Myocyte (in vitro differentiated cells): ENCODE measurements around the gene B3GNT5. TPM values are rescaled to one million over a fixed set of nuclear protein-coding genes. Genes with fewer than 3 reads are reported as not detected.
A peak's percentile ranks its signal among the peaks of the same experiment; 100 is the strongest.

Experiments used
- DNase-seq: peaks from one replicate; pipeline ENCODE4 v3.0.0-alpha.2; 2012; ENCODE audit warnings: low read depth
- total RNA-seq: library from RNA; depleted of rRNA; stranded (reverse); fragments of >200 nt; gene quantifications from 2 replicates; pipeline ENCODE4 v1.2.3, GENCODE V29; 2014

Gene B3GNT5
- total RNA-seq, 1 donor from 2014 or later = 8.3 TPM

DNA sequence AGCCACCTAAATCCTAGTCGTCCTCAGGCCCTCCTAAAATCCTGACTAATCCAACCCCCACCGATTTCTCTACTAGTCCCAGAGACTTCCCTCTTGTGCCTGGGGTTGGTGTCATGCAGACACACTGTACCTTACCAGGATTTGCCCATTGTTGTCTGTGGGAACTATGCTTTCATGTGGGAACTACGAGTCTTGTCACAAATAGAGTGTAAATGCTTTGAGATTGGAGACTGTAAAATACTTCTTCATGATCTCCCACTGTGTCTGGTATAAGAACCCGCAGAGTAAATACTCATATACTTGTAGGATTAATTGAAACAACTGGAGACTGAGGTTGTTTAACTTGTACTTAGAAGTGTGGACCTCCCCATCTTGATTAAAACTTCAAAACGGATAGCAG, 11.2 kb downstream of the B3GNT5 start:
- DNase-seq = no peak

DNA sequence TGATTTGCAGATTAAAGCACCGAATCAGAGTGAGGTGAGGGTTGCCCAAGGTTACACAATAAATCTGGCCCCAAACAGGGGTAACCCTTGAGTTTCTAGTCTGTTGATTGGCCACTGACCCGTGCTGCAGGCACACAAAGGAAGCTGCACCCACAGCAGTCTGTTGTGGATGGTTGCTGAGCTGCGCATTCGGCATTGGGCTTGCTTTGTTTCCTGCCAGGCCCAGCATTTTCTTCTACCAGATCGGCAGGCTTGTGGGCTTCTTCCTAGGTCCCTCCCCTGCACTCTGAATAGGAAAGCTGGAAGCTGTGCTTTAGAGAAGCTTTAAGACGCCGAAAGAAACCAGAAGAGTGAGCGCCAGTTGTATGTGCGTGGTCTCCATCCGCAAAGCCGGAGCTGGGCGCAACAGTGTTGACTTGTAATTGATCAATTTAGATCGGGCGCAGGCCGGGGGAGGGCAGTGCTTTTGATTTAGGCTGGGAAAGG, 12.1 kb downstream of the B3GNT5 start:
- peak; percentile 85 for DNase-seq

DNA sequence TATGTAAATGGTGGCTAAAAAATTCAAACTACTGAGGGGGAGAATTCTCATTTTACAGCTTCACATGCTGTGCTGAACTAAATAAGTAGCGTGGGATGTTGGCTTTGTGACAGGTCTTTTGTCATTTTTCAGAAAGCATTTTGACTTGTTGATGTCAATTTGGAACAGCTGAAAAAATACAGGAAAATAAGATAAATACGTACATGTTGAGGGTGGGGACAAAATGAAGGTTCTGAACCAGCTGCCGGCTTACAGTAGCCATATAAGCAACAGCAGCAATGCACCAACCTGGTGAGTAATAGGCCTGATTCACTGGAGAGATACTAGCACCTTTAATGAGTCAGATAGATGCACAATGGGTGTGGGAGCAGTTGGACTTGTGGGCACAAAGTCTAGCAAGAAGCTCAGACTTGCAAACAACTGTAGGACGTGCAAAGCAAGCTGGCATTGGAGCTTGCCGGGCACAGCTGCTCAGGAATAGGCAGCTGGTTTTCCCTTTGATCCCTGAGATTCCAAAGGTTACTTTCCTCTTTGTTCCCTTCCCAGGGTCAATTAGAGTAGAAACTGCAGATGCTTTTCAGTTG, 12.9 kb downstream of the B3GNT5 start:
- DNase-seq = peak; percentile 97

DNA sequence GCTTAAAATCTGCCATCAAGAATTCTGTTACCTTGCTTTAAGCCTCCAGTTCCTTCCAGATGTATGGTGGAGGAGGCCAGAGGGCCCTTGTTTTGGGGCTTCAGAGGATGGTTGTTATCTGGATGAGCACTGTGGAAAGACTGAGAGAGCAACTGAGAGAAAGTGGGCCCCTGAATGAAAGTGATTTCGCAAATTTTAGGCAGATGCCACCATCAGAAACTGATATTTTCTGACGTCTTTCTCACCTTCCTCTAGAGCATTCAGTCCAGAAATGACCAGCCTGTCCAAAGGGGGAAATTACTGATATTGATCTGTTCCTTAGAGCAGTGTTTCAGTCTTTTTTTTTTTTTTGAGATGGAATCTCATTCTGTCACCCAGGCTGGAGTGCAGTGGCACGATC, 13.4 kb downstream of the B3GNT5 start:
- DNase-seq = no peak

DNA sequence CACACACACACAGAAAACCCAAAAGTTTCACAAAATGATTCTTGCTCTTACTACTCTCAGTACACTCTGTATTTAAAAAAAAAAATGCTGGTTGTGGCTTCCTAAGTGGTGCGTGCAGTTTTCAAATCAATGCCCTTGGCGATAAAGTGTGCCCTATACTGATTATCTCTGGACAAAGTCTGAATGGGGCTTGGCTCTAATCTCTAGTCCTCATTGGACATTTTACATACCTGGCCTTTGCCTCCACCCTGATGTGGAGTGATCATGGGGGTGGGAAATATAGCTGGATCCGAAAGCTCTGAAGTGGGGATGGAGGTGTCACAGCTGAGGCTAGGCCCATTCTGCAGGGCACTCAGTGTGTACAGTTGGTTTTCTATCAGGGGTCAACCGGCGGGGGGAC, 14.1 kb downstream of the B3GNT5 start:
- DNase-seq = no peak

DNA sequence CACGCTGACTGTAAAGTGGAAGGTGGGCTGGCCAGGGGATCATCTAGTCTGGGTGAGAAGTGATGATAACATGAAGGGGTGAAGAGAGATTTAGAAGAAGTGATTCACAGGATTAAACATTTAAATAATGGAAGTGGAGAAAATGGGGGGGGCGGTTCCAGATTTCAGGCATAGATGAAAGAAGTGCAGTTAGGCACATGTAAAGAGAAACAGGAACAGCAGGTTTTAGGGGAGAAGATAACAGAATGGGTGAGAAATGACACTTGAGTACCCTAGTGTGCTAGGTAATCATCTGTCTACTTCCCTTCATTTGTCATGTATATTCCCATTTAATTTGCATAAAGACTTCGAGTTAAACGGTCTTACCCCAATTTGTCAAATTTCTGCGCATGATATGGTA, 15.3 kb downstream of the B3GNT5 start:
- DNase-seq = no peak

DNA sequence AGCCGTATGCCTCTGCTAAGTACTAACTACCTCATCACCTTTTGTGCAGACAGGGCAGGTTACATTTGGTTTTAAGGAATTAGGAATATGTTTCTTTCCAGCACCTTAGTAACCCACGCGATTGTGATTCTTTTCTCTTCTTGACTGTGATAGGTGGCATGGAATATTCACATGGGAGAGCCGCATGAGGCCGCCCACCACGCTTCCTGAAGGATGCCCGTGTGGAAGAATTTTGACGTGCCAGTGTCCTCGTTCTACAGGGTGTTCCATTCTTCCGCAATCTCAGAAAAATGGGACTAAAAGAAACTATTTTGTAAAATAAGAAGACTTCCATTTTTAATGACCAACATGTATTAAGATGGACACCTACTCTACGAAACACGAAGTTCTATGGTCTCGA, 16.3 kb downstream of the B3GNT5 start:
- no peak for DNase-seq

DNA sequence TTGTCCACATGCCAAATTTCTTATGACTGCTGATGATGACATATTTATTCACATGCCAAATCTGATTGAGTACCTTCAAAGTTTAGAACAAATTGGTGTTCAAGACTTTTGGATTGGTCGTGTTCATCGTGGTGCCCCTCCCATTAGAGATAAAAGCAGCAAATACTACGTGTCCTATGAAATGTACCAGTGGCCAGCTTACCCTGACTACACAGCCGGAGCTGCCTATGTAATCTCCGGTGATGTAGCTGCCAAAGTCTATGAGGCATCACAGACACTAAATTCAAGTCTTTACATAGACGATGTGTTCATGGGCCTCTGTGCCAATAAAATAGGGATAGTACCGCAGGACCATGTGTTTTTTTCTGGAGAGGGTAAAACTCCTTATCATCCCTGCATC, 17.3 kb downstream of the B3GNT5 start:
- DNase-seq = no peak

DNA sequence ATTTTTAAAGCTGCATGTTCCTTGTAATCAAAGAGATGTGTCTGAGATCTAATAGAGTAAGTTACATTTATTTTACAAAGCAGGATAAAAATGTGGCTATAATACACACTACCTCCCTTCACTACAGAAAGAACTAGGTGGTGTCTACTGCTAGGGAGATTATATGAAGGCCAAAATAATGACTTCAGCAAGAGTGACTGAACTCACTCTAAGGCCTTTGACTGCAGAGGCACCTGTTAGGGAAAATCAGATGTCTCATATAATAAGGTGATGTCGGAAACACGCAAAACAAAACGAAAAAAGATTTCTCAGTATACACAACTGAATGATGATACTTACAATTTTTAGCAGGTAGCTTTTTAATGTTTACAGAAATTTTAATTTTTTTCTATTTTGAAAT, 19.1 kb downstream of the B3GNT5 start:
- peak; percentile 59 for DNase-seq

DNA sequence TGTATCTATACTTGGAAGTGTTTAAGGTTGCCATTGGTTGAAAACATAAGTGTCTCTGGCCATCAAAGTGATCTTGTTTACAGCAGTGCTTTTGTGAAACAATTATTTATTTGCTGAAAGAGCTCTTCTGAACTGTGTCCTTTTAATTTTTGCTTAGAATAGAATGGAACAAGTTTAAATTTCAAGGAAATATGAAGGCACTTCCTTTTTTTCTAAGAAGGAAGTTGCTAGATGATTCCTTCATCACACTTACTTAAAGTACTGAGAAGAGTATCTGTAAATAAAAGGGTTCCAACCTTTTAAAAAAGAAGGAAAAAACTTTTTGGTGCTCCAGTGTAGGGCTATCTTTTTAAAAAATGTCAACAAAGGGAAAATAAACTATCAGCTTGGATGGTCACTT, 19.7 kb downstream of the B3GNT5 start:
- no peak for DNase-seq

DNA sequence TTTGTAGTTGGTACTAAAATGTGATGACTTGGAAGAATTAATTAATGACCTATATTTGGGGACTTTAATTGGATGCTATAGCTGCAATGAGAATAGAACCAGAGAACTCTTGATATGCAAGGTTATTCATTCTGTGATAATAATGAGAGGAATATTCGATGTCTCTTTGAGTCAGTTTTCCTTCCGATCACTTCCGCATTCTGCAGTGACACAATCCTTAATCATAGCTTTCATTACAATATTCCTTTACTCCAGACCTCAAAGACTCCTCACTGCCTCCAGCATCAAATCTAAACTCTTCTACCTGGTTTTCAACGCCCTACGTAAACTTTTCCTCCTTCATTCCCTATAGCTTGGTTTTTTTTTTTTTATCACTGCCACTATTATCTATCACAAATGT, 21.6 kb downstream of the B3GNT5 start:
- no peak for DNase-seq

DNA sequence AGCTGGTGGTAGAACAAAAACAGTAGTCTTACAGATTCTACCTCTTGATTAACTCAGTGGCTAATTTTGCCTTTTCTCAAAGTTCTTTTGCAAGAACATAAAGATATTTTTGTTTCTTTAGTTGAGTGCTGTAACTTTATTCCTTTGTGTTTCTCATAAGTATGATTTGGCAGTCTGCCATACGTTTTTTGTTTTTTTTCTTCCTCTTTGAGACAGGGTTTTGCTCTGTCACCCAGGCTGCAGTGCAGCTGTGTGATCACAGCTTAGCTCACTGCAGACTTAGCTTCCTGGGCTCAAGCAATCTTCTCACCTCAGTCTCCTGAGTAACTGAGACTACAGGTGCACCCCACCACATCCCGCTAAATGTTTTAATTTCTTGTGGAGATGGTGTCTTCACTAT, 22.4 kb downstream of the B3GNT5 start:
- peak; percentile 80 for DNase-seq

DNA sequence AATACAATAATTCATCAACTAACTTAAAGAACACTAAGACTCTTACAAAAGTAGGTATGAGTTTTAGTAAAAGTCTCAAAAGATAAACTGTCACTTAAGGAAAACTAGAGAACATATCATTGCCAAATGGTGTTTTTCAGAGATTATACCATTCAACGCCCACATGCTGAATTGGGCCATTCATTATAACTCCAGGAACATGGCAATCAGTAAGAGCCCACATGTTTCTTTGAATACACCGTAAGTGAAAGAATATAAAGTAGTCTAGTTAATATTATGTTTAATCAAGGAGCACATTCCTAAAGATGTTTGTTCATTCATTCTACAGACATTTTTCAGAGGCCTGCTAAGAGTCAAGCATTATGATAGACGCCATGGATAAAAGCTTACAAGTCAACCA, 22.9 kb downstream of the B3GNT5 start:
- no peak for DNase-seq

DNA sequence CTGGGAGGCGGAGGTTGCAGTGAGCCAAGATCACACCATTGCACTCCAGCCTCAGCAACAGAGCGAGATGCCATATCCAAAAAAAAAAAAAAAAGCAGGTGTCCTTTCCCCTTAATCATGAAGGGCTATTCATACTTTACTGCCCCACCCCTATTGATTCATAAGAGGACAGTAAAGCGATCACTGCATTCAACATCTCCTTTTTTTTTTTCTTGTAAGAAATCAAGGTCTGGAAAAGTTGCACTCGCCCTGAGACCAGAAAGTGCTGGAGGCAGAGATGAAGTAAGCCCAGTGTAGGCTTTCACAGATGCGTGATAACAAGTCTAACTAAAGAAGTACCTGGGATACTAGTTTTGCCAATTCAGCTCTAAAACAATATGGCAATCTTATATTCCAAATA, 24.2 kb downstream of the B3GNT5 start:
- DNase-seq = no peak

DNA sequence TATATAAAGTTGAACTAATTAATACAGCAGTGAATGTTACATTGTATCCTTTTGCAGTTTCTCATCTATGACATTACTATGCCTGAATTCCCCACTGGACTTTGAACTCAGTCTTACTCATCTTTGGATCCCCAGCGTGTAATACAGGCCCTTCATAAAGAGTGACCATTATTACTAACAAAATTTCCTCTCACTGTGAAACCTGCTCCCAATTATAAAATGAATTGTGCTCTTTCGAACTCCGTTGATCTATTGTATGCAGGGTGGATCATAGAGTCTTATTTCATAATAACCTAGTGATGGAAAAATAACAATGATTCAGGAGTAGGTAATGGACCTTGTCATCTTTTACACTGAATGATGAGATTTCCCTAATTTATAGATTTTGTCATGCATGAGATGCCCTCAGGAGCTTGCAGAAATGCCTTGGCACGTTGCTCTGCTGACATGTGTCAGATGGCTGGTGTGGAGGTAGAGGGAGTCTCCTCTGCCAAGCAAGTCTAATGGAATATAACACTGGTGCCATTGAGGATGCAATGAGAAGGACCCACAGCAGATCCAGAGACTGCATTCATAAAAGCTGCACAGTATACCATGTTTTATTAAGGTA, 25.5 kb downstream of the B3GNT5 start:
- DNase-seq = no peak

DNA sequence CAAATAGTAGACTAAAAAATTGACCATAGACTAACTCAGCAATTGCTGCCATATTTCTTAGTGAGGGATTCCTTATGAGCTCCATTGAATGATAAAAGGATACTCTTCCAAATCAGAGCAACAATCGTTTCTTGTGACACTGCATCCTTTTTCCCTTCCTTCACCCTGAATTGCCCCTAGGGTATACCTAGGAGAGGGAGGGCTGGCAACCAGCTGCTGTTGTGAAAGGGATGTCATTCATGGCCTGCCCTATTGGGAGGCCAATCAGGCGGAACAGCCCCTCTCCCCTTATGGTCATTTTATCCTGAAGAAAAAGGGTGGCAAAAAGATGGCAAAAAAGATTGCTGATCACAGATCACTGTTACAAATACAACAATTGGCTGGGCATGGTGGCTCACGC, 26.3 kb downstream of the B3GNT5 start:
- no peak for DNase-seq

DNA sequence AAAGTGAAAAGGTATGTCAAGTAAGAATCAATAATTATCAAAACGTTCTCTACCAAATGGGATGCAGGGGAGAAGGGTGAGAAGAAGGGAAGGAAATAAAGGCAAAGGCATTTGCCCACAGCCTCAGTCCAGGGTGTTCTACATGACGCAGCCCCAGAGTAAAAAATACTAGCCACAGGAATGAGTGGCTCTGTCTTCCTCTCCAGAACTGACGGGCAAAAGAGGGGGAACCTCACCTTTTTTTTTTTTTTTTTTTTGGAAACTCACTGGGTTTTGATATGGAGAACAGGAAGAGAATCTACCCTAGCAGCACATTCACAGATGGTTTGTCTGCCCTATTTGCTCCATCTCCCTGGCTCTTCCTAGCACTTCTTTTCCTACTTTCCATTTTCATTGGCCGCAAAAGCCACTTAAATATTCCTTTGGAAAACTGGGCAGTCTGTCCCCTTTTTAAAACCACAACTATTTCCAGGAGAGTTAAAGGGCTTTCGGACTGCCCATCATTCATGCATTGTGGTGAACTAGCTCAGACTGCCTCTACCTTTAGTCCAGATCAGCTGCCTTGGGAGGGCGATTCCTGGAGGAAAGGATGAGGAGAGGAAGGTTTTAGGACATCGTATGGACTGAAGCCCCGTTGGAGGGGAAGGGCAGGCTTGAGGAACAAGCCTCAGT, 28.2 kb downstream of the B3GNT5 start:
- no peak for DNase-seq

DNA sequence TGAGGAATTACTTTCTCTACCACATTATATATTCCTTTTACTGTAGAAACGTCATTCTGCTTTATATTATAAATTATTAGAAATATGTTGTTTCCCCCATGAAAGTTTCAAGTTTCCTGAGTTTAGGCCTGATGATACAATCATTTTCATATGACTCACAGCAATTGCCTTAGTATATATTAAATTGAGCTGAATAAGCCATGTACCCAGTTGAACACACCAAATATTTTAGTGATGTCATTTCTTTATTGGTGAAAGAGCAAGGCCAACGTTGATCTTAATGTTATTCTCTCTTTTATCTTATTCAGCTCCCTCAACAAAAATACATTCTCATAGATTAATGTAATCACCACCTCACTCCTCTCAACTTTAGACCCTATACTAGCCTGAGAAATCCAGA, 30.8 kb downstream of the B3GNT5 start:
- DNase-seq = no peak

DNA sequence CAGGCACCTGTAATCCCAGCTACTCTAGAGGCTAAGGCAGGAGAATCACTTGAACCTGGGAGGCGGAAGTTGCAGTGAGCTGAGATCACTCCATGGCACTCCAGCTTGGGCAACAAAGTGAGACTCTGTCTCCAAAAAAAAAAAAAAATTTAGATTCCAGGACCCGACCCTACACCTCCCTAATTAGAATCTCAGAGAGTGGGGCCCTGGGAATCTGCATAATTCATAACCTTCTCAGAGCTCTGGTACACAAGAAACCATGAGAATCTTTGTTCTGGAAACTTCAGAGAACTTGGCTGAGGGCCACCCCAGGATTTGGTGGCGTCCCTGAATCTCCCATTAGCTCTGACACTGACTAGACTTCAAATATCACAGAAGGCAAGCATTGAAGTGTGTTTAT, 31.5 kb downstream of the B3GNT5 start:
- DNase-seq = no peak

DNA sequence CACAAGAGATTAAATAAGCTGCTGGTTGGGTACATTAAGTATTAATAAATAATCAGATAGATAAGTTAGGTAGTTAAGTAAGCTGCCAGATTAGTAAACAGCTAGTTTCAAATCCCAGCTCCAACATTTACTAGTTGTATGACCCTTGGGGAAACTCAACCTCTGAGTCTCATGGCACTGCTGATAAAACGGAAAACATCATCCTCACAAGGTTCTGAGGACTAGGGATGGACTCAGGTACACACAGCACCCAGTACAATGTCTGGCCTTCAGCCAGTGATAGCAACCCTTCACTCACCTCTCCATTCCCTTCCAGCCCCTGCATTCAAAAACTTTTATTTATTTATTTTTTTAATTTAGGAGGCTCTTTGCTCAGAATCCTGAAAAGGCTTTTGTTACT, 32.3 kb downstream of the B3GNT5 start:
- DNase-seq = no peak

DNA sequence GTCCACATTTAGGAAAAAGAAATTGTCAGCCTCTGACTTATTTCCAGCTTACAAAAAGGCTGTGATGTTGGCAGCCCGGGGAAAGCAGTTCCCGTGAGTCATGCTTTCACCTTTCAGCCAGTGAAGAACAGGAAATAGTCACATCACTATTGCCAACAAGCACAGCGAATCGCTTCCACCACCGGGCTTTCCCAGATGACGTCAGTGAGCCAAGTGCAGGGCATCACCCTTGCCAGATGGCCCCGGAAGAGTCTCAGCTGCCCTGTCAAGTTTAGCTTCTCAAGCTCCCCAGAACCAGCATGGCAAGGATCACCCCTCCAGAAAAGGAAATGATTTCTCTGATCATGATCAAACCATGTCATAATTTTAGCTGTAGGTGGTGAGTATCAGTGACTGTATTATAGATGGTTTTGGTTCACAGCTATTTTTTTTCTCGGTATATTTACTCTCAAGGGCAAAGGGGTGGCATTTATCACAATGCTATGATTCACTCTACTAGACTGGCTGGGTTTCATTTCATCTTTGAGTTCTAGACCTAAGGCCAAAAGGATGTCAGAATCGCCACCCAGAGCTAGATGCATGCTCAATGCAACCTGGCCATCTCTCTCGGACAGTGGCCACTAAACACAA, 32.9 kb downstream of the B3GNT5 start:
- DNase-seq = peak; percentile 96

DNA sequence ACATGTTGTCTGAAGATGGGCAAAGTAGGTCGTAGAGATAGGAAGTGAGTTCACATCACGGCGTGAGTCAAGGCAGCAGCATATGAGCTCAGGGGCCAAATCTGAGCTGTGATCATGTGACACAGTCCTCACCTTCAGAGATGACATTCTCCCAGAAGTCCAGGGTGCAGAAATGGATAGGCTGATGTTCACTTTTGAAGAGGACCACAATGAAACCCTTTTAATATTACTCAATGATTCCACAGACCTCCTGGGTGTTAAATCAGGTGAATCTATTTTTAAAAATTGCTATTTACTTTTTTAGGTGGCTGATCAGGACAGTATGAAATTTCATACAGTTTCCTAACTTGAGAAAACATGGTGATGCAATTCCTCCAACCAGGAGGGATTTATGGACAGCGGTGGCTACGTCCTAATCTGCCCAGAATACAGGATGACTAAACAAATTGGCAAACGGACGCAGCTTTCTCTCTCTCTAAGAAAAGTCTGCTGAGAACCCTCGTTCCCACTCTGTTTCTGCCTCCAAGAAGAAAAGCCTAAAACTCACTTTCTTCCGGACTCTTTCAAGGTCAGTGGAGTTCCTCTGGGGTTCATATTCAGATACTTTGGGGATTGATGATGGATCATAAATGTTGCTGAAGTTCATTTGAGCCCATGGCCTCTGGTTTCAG, 34.4 kb downstream of the B3GNT5 start:
- DNase-seq = peak; percentile 83
